Right atrium auricular region (tissue), 2 donors: ENCODE results near the gene RBFA. TPM values are rescaled to one million over a fixed set of nuclear protein-coding genes. Genes with fewer than 3 reads are reported as not detected.
"Not testable (repeated sequence)": the region's sequence is repeated elsewhere in the genome, so short reads cannot be mapped to it uniquely, and the experiment has no call there.

Experiments
- DNase-seq: peaks from one replicate; pipeline ENCODE4 v3.0.0-alpha.2; 2019; ENCODE audit warnings: low spot score
- H3K27ac ChIP-seq, 2 donors: fragments of 200-600 bp; sonication (generic); 1 replicate in 1 of 2; 2 replicates in 1 of 2; pipeline ENCODE4 v1.5.1; 2016 to 2019
- H3K27me3 ChIP-seq, 2 donors: fragments of 200-600 bp; sonication (generic); one replicate each; pipeline versions ENCODE4 v1.5.1 to v1.6.0; 2017 to 2019
- H3K36me3 ChIP-seq: fragments of 200-600 bp; sonication (generic); one replicate; pipeline ENCODE4 v1.5.1; 2016
- H3K4me1 ChIP-seq, 2 donors: fragments of 200-600 bp; sonication (generic); one replicate each; pipeline versions ENCODE4 v1.5.1 to v1.6.0; 2017 to 2019
- H3K4me3 ChIP-seq, 2 donors: fragments of 200-600 bp; sonication (generic); 1 replicate in 1 of 2; 2 replicates in 1 of 2; pipeline ENCODE4 v1.5.1; 2017 to 2019; ENCODE audit warnings: mild to moderate bottlenecking in 1 of 2, moderate library complexity in 1 of 2
- H3K9me3 ChIP-seq, 2 donors: fragments of 200-600 bp; sonication (generic); one replicate each; pipeline ENCODE4 v1.5.1; 2019
- CTCF ChIP-seq, 2 donors: fragments of 200-600 bp; sonication (generic); IDR thresholded peaks; one replicate each; pipeline ENCODE4 v1.5.1; 2019; ENCODE audit warnings: antibody characterized with exemption in 2 of 2
- total RNA-seq, 2 donors: library from RNA; depleted of rRNA; stranded (reverse); fragments of >200 nt; gene quantifications; one replicate each; pipeline ENCODE4 v1.1.0, GENCODE V29; 2016

The RBFA gene
- total RNA-seq, 2 donors from 2014 or later, result 11.9 to 17.5 TPM

DNA sequence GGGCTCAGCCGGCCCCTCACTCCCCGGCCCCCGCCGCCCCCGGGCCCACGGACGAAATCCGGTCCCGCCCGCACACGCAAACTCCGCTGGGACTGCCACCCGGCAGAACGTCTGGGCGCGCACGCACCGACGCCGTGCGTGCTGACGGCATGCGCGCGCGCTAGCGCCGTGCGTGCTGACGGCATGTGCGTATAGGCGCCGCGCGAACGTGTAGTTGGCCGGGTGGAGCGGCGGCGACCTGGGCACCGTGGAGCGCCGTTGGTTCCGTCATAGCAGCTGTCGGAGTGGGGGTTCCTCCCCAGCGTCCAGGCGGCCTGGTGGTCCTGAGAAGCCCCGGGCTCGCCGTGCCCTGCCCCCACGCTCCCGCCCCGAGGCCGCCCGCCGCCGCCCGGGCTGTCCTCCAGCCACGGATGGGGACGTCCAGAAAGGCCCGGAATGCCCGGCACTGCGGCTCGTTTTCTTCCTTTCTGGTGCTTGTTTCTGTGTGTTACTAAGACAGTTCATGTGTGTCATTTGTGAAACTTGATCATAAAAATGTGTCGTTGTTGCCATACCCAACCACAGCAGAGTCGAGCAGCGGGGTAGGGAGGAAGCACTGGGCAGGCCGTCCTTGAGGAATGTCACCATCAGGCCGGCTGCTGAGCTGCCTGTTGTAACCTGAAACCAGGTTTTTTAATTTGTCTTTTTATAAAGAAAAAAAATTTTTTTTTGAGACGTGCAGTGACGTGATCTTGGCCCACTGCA lies 45.6 kb upstream of the RBFA start, which contains the start of gene TXNL4A:
TSS of gene TXNL4A (minus strand) at position 113 of the 744 bp plus-strand sequence. CDS start 171 bp downstream, outside the sequence.
- H3K27ac ChIP-seq, result peak within 1 kb of the TSS; percentile 97 to 99
- H3K9me3 ChIP-seq, result no peaks in the 10 kb centered on the region
- peak; percentile 79 for DNase-seq
- no peak for TF ChIP-seq CTCF (IDR thresholded peaks at IDR 0.05)
- peaks cover 0 to 21% of the 10 kb centered on the region in 2 donors for H3K4me1 ChIP-seq
- no peaks in the 10 kb centered on the region for H3K36me3 ChIP-seq
- no peaks in the 10 kb centered on the region for H3K27me3 ChIP-seq
- peak within 1 kb of the TSS; percentile 72 to 93 for H3K4me3 ChIP-seq

GRCh38 chr18:79989195-79989497 lies 45.1 kb upstream of the RBFA start:
- Histone ChIP-seq H3K36me3 (no peaks in the 10 kb centered on the region), H3K4me3 (peak overlapping the region; percentile 72 to 93), H3K9me3 (no peaks in the 10 kb centered on the region), H3K27me3 (no peaks in the 10 kb centered on the region), H3K27ac (peak overlapping the region; percentile 97 to 99), H3K4me1 (peaks cover 0 to 21% of the 10 kb centered on the region in 2 donors)
- no peak for TF ChIP-seq CTCF (IDR thresholded peaks at IDR 0.05)
- DNase-seq, result no peak

GRCh38 chr18:79991494-79991893 lies 42.7 kb upstream of the RBFA start:
- Histone ChIP-seq H3K9me3 (no peaks in the 10 kb centered on the region), H3K4me3 (no peak overlapping the region), H3K27me3 (no peaks in the 10 kb centered on the region), H3K36me3 (no peaks in the 10 kb centered on the region), H3K4me1 (peaks cover 0 to 19% of the 10 kb centered on the region in 2 donors), H3K27ac (no peak overlapping the region)
- DNase-seq, result no peak
- TF ChIP-seq CTCF (IDR thresholded peaks at IDR 0.05), result no peak

- H3K9me3 ChIP-seq, H3K4me3 ChIP-seq, DNase-seq, H3K27me3 ChIP-seq, H3K4me1 ChIP-seq, H3K36me3 ChIP-seq, H3K27ac ChIP-seq: not testable (repeated sequence)
Measured at GRCh38 chr18:79999701-80000100, 34.5 kb upstream of the RBFA start.

DNA sequence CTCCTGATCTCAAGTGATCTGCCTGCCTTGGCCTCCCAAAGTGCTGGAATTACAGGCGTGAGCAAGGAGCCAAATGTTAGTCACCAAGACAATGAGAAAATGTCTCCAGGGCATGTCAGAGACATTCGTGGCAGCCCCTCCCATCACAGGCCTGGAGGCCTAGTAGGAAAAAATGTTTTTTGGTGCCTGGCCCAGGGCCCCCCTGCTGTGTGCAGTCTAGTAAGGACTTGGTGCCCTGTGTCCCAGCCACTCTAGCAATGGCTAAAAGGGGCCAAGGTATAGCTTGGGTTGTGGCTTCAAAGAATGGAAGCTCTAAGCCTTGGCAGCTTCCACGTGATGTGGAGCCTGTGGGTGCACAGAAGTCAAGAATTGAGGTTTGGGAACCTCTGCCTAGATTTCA lies 33.4 kb upstream of the RBFA start:
- DNase-seq, result no peak
- H3K9me3 ChIP-seq, result peaks cover 0 to 9% of the 10 kb centered on the region in 2 donors
- no peak overlapping the region for H3K27ac ChIP-seq

DNA sequence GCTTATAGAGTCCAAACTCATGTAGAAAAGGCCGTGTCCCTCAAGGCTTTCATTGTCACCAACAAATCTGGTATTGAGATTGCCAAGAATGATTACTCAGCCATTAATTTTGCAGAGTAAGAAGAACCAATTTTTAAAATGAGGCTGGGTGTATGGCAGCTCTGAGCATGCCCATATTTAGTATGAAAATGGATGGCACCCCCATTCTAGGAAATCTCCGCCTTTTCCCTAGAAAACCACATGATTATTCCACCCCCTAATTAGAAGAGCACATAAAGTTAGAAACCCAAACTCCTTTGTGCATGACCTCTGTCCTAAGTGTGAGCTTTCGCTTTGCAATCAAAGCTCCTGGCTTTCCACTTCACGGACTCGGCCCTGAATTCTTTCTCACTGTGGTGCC lies 31.8 kb upstream of the RBFA start:
- H3K4me1 ChIP-seq, result no peaks in the 10 kb centered on the region
- no peaks in the 10 kb centered on the region for H3K36me3 ChIP-seq
- no peaks in the 10 kb centered on the region for H3K27me3 ChIP-seq
- no peak for DNase-seq
- H3K4me3 ChIP-seq, result no peak overlapping the region
- H3K27ac ChIP-seq, result no peak overlapping the region
- no peak for TF ChIP-seq CTCF (IDR thresholded peaks at IDR 0.05)
- peaks cover 0 to 9% of the 10 kb centered on the region in 2 donors for H3K9me3 ChIP-seq

More for the DNA sequence above, 33.4 kb upstream of the RBFA start:
- TF ChIP-seq CTCF (IDR thresholded peaks at IDR 0.05), result no peak
- no peaks in the 10 kb centered on the region for H3K4me1 ChIP-seq
- no peaks in the 10 kb centered on the region for H3K36me3 ChIP-seq
- no peaks in the 10 kb centered on the region for H3K27me3 ChIP-seq
- H3K4me3 ChIP-seq, result no peak overlapping the region
